Stimulated activated CD4-positive, alpha-beta T cell treated with anti-CD3 and anti-CD28 coated beads, Interleukin-4, amount 100 ng/mL, for 4 hours (primary cell): ENCODE data around the gene SRGAP2C.
"Not testable (repeated sequence)": the region's sequence is repeated elsewhere in the genome, so short reads cannot be mapped to it uniquely, and the experiment has no call there.

Experiments used
- DNase-seq, 2 experiments: peaks; one replicate each; pipeline ENCODE4 v3.0.0-alpha.2; 2020

SRGAP2C gene

DNA sequence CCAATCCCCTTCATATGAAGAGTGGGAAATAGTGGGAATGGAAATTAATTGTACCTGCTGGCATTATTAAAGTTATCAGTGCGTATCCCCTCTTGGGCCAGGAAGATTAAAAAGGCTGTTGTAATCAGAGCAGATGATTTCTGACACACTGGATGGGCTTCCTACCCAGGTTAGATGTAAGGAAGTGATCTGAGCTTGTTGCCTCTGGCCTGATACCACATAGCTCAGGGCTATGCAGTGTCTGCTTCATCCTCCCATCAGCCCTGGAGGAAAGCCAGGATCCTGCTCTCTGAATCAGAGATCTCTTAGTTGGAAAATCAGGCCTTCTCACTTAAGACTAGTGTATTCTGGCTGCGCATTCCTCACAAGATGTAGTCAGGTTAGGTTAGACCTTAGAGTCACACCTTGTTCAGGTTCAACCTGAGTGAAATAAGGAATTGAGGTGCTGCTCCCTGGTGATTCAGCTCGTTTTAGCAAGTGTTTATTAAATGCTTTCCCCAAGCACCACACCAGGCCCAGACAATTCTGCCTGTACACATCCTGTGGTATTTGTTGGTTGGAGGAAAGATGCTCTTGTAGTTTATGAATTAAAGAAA is 158.6 kb downstream of the SRGAP2C start:
- DNase-seq = not testable (repeated sequence)

DNA sequence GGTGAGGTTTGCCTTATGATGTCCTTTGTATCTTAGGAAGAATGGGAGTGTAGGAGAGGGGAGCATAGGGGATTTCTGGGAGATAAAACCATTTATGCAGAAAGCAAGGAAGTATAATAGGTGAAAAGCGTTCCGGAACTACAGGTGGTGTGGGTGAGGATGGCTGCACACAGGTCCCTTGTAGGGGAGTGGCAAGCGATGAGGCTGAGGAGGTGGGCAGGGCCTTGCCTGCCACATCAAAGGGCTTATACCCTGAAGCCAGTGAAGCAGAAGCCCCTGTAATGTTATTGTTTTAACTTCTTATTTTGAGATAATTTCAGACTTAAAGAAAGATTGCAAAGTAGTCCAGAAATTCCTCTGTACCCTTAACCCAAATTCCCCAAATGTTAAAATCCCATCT is 159.6 kb downstream of the SRGAP2C start:
- not testable (repeated sequence) for DNase-seq

DNA sequence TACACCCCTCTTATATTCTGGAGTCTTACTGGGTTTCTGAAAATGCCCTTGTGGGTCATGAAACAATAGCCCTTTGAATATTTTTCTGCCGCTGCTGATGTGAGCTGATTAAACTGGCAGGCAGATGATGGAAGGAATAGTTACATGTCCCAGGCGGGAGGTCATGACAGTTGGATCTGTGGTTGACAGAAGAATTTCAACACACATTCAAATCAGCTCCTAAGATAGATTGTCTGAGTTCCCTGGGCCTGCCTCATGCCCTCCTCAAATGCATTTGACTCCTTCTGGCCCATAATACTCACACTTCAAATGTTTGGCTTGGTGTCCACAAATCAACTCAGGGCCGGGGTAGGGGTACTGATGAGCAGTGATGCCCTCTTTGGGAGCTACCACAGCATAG is 161.9 kb downstream of the SRGAP2C start:
- DNase-seq = not testable (repeated sequence)

DNA sequence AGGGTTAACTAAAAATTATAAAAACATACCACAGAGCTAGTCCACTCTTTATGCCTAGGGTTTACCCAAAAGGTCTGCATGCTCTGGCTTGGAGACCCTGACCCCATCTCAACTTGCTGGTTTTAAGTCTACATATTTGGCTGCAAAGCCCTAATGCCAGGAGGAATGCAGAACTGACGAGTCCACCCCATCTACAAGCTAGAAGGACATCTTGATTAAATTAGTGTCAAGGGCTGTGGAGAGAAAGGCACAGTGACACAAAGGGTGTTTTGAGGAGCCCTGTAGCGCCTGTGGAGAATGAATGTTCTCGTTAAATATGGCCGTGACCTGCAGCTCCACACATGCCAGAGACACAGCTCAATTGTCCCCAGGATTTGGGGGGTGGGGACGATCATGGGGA is 162.7 kb downstream of the SRGAP2C start:
- DNase-seq = not testable (repeated sequence)

DNA sequence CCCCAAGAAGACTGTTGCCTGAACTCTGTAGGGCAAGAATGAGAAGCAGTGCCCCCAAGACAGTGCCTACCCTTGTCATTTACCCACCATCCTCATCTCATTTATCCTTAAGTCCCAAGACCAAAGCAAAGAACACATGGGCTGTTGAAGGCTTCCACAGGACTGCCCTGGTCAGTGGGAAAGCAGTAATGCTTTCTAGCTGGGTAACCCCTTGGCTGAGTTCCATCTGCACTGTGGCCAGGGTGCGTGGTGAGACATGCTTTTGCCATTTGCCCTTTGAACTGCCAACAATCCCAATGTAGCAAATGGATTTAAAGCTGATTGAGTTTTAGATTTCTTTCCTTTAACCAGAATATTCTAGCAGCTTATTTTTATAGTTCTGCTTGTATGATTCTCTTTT is 163.3 kb downstream of the SRGAP2C start:
- not testable (repeated sequence) for DNase-seq

DNA sequence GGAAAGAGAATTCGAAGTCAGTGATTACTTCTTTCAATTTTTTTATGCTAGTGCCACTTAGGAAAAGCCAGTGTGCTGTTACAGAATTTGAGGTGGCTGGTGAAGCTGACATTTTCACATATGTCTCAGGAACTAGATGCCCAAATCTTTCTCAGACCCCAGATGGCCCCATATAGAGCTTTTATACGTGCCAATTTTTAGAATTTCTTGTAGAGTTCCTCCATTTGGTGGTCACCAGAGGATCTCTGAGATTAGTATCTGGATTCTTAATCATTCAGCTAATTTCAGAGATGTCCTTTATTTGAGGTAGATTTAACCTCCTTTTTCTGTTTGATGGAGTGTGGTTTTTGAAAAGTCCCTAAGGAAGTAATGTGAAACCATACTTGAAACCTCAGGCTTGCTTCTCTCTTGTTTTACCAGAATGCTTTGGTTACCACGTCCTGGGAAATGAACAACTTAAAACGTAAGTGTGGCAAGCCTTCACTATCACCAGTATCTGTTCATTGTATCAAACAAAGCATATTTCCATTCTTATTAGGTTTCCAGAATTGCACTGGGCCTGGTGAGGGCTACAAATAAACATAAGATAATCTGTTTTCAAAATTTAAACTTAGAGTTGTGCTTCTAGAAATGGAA is 164.7 kb downstream of the SRGAP2C start:
- DNase-seq = not testable (repeated sequence)

DNA sequence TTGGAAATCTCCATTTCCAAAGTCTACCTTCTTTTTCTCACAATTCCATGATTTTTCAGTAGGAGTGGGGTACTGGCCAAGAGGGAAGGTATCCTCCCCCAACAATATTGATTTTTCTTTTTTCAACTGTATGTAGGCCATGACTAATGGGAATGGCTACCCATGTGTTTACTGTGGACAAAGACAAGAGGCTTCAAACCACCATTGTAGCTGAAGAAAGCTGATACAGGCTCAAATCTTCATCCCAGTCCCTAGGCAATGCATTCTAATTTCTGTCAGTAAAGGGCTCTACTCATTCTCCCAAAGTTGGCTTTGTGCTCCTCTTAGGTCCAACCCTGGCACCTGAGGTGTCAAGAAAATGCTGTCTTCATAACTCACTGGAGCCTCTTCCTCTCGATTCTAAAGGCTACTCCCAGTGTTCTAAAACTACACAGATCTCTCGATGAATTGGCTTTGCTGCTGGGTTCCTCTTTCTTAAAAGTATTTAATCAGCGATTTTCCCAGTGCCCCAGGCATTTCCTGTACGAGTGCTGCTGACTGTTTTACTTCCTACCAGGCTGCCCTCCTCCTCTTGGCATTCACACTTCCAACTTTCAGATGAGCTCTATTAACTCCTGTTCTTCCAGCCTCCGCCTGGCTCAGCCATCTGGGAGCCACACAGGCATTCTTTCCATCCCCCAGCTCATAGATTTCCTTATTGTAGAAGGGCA is 171.1 kb downstream of the SRGAP2C start:
- not testable (repeated sequence) for DNase-seq

DNA sequence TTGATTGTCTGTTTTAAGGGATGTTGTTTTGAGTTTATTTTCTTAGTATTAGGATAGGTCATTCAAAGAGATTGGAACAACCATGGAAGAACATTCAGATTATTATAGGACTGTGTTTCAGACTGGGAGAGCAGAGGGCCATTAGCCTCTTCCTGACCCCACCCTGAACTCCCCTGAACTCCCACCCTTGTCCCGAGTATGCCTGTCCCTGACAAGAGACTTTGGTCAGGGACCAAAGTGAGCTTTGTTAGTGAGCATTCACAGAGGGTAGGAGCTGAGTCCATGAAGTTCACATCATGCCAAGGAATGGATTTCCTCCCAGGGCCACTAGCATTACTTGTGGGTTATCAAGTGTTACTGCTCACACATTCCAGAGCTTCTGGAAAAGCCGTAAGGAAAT is 172.0 kb downstream of the SRGAP2C start:
- DNase-seq = not testable (repeated sequence)

DNA sequence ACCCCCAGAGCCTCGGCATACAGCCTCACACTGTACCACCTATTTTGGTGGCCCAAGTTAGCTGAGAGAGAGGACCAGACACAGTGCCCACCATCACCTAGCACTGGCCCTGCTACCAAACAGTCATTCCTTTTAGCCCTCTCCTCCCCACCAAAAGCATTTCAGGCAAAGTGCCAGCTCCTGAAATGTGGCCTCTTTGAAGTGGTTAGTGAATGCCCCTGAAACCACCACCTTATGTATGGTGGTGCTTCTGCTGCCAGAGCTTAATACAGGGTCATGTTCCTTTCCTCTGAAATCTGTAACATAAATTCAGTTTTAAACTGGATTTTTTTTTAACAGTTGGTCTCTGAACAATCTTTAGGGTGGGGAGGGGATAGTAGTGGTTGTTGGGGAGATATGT is 175.8 kb downstream of the SRGAP2C start:
- DNase-seq = not testable (repeated sequence)

DNA sequence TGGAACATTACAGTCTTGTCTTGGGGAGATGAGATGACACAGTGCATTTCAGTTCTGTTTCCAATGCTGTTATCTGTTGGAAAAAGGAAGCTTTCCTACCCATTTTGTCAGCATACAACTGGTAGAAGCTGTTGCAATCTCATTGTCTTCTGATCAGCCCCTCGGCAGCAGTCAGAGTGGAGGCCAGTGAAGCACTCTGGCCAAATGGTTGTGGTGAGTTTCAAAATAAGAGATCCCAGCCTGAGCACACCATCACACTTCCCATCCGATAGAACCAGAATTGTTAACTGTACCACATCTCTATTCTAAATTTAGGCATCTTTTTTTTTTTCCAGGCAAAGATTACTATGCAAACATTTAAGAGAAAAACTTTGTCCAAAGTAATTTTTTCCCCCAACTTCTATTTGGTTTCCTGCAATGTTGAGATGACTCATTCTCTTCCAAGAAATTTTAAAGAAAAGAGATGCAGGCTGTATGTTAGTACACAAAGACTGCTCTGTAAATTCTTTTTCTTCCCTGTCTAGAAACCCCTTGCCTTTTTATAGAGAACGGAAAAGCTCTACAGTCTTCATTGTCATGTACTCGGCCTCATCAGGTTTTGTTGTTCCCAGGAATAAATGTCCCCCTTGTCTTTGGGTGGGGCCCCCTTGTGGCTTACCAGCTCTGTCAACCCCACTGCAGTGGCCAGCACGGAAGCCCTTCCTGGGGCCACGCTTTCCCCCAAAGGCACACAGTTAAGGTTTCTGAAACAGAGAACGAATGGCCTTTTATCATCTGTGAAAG is 176.9 kb downstream of the SRGAP2C start:
- not testable (repeated sequence) for DNase-seq

DNA sequence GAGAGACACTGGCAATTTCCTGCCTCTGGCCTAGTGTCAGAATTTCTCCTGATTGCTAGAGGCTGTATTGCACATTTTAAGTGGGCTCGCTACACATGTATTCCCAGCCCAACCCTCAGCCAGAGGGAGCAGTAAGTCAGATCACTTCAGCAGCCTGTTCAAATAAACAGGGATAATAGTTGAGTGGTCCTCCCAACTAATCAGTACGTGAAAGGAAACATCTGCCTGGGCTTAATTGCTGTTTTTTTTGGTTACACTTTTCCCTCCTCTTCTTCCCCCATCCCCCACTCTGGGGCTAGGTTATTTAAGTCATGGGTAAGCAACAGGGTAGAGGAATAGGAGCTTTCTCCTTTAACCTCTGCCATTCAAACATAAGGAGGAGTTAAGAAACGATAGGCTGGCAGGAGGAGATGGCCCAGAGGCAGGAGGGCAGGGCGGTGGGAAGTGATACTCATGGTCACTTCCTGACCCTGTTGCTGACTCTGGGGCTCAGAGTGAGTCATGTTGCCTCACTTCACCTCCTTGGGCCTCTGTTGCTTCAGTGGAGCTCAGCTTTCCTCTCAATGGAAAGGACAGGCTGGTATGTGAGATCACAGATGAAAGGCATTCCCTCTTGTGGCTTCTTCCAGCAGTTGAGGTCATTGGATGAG is 177.6 kb downstream of the SRGAP2C start:
- not testable (repeated sequence) for DNase-seq

DNA sequence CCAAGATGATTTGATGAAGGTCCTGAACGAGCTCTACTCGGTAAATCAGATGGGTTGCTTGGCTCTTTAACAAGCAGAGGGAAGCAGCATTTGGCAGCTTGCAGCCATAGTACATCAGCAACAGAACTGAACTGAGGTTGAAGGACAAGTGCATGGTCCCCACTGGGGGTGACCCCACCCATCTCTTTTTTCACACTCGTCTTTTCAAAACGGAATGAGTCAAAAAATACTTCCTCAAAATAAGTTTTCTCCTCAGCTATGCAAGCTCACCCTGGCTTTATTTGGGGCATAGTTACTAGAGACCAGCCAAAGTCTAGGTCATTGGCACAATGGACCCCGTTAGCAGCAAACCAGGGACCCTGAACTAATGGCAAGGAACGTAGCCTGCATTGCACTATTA is 180.5 kb downstream of the SRGAP2C start:
- not testable (repeated sequence) for DNase-seq

DNA sequence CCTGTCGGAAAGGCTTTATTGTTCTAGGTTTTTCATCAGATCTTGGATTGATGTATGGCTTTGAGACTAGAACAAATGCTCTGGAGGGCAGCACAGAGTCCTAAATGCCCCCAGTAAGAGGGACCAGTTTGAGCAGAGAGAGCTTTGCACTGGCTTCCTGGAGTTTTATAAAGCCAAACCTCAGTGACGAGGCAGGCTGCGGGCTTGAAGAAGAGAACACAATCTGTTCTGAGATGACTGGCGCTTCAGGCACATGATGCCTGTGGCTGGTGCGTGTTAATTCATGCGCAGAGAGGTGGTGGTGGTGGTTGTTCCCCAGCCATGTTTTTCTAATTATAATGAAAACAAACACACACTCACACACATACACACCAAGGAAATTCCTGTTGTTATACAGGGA is 180.9 kb downstream of the SRGAP2C start:
- DNase-seq = peak in 1 of 2 experiments; percentile 9

DNA sequence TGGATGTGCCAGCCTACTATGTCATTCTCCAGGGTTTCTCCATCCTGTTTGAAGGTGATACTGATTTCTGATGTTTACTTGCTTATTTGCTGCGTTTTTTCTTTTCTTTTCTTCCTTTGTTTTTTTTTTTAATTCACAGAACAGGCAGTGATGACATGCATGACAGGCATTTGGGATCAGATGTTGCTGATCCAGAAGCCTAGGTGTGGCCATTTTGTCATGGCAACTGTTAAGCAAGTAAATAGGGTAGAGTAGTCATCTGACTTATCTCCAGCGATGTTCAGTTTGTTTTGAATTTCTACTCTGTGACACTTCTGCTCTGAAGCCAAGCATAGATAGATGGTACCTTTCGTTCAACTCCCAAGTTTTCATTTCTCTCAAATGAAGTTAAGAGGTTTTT is 181.4 kb downstream of the SRGAP2C start:
- not testable (repeated sequence) for DNase-seq

DNA sequence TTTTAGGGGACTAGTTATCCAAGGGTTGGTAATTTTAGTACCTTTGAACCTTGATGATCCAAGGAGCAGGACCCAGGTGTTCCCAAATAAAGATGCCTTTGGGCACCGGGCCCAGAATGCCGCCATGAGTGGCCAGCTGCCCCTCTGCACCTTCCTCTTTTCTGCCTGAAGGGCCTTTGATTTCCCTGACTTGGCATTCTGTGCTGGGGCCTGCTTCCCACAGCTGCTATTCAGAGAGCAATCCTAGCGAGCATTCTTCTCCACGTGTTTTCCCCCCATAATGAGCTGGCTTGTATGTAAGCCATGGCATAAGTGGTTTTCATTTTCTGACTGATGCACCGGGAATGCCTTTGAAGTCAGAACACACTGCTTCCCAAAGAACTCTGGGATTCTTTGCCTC is 184.1 kb downstream of the SRGAP2C start:
- not testable (repeated sequence) for DNase-seq

DNA sequence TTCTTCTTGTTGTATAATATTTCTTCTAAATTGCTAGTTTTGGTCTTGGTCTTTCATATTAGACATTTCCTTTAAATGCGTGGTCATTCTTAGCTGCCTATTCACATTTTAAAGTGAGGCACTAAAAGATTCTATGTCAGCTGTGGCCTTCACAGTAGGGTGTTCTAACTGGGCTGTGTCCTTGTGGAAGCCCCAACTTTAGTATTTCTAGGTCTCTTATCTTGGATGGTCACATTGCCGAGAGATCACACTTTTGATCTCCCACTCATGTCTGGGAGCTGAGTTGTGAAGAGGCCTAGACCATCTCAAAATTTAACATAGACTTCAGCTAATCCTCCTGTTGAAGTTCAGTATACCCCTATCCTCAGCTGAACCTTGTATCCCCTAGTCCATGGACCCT is 185.2 kb downstream of the SRGAP2C start:
- not testable (repeated sequence) for DNase-seq

DNA sequence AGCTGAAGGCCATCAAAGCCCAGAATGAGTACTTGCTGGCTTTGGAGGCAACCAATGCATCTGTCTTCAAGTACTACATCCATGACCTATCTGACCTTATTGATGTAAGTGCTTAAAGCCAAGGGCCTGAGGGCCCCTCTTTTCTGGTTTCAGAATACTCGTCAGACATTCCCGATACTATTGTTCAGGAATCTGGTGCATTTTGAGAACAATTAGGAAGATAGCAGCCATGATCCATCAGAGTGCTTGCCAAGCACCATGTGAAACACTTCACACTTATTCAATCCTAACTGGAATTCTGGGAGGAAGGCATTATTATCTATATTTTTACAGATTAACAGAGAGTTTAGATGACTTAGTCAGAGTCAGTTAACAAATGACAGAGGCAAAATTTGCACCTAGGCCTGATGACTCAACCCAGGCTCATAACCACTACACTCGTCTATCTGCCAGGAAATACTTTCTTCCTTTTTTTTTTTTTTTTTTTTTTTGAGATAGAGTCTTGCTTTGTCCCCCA is 190.1 kb downstream of the SRGAP2C start:
- not testable (repeated sequence) for DNase-seq

DNA sequence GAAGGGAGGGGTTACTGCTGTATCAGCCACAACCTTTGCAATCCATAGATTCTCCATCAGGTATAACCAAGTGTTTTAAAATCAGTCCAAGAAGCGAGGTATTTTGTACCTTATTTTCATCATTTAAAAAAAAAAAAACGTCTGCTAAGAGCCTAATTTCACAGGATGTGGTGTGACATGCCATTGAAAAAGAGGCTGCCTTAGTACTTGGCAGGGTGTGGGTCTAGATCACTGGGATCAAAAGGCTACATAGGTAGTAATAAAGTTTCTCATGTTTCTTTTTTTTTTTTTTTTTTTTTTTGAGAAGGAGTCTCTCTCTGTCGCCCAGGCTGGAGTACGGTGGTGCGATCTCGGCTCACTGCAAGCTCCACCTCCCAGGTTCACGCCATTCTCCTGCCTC is 192.2 kb downstream of the SRGAP2C start:
- not testable (repeated sequence) for DNase-seq

DNA sequence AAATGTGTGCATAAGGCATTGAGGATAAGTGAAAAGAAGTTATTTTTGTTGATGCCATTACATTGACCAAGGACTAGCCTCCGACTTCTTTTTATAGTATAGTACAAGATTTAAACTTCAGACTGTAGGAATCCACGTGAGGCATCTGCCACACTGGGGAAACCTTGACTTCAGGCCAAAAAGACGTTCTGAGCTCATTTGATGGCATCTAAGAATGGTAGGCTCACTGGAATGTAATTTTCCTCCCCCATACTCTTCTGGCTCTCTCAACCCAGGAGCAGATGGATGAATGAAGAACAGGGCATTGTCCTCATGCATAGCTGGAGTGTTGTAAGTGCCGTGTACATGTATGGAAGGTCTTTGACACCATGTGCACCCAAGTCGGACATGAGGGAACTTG is 194.0 kb downstream of the SRGAP2C start:
- not testable (repeated sequence) for DNase-seq

DNA sequence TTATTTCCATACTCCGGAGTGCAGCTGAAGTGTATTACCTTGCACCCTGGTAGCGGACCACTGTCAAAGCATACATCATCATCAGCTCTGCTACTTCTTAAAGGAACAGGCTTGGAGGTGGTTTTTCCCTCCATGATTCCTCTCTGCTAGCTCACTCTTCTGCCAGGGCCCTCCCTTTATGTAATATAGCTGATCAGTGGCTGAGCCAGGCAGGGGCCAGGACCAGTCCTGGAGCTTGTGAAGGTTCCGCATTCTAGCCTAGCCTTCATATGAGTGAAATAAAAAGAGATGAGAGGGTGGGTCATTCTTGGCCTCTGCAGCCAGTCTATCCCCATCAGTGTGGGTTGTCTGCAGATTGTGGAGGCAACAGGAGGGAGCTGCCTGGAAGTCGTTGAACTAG is 200.0 kb downstream of the SRGAP2C start:
- DNase-seq = not testable (repeated sequence)

DNA sequence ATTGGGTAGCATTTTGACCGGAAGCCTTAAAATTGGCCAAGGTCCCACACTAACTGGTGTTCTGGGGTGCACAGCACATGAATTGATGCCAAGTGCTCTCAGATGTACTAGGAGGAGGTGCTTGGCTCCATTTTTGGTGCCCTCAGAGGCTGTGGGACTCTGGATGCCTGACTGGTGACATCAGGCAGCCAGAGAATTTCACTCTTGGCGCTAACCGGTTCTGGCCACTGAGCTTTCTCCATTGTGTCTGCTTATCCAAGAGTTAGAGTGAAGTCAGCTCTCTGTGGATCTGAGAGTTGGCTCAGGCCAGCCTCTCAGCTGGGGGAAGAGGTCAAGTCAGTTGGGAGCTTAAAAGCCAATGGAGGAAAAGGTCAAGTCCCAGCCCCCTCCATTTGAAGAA is 200.4 kb downstream of the SRGAP2C start:
- DNase-seq = not testable (repeated sequence)

DNA sequence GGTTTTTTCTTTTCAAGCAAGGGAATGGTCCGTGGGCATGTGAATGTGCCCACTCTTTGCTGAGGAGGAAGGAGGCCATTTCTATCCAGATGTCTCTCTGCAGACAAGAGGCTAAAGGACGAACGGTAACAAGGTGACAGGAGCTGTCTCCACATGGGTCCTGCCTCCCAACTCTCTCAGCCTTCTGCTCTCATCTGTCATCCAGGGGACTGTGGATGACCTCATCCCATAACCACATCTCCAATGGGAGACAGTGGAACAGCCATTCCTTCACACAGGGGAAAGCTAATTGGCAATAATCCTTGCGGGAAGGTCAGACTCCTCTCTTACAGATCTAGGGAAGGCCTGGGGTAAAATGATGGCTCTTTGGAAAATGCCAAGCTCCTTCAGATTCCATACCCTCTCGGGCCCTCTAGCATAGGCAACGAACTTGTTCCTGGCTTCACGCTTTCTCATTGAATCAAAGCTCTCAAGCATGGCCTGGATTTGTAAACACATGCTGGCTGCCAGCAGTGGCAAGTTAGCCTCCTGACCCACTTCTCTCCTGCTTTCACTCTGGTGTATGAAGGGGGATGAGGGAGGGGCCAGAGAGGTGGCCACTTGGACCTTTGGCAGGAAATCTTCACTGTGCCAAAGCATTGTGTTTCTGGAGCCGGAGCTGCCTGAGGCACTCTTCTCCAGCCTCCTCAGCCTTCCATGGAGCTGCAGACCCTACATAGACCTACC is 201.0 kb downstream of the SRGAP2C start:
- DNase-seq = not testable (repeated sequence)
